Measurements from ENCODE around the gene KRT71. TPM values are rescaled to one million over a fixed set of nuclear protein-coding genes. Genes with fewer than 3 reads are reported as not detected.

Gene KRT71
- total and polyA plus RNA-seq, 2 of the 8 experiments (the other 6 are each of a cell fraction or from before 2014, with no cell fraction given): not detected

DNA sequence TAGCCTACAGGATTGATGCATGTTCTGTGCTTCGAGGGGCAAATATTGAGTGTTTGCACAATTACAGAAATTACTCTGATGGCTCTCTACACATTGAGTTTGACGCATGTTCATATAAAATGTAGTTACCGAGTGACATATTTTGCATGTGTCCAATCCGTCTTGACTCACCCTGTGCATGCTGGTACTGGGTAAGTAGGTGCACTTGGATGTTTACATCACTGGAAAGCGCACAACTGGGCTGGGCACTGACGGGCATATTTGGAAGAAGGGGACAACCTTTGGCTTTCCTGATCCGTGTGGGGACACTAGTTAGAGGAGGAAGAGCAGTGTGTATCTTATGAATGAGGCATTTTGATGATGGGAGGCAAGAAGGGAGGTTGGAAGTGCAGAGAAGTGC lies 55.0 kb downstream of the KRT71 start (continued):
- TF ChIP-seq JUN (IDR thresholded peaks at IDR 0.05; ENCODE audit: low read depth, low read length): no peak
- no peak for TF ChIP-seq KDM5A (IDR thresholded peaks at IDR 0.05; ENCODE audit: low read length)
- no peak for TF ChIP-seq NRF1 (IDR thresholded peaks at IDR 0.05; ENCODE audit: low read depth, low read length)
- TF ChIP-seq SIRT6 (IDR thresholded peaks at IDR 0.05; ENCODE audit: low read length): no peak

Data from H1 (cell line).